Panc1 (cell line): Measurements from ENCODE around the gene SLC14A1. TPM values are rescaled to one million over a fixed set of nuclear protein-coding genes. Genes with fewer than 3 reads are reported as not detected.

ENCODE experiments used
- ATAC-seq: fragments of 200-7000 bp; cut with Tn5 transposase; 2 replicates; pipeline ENCODE4 v1.9.1; 2020; ENCODE audit warnings: mild to moderate bottlenecking, moderate library complexity
- BruUV-seq: library from RNA; stranded (reverse); fragments of 400-500 nt; replicated peaks from 2 replicates; lab custom pipeline; 2021; lab: Mats Ljungman, UMichigan
- CTCF ChIA-PET: fragments of 300-600 bp; sonication (Branson Sonifier 250); formaldehyde crosslinking; loops from one replicate; lab custom pipeline; 2022; ENCODE audit warnings: antibody characterized with exemption; lab: Charles Lee
- POLR2A ChIA-PET: fragments of 300-600 bp; sonication (Branson Sonifier 250); formaldehyde crosslinking; loops from one replicate; lab custom pipeline; 2022; ENCODE audit warnings: antibody characterized with exemption; lab: Charles Lee
- DNase-seq: peaks from one replicate; pipeline ENCODE4 v3.0.0-alpha.2; 2010; ENCODE audit warnings: low read depth, low spot score
- H3K27ac ChIP-seq: 2 replicates; pipeline ENCODE4 v1.5.1; 2011; ENCODE audit warnings: mild to moderate bottlenecking, low read length, inconsistent platforms
- H3K27me3 ChIP-seq: fragments of 200-500 bp; sonication (Bioruptor generic); 2 replicates; pipeline ENCODE4 v1.6.0; 2014; ENCODE audit warnings: low read length, inconsistent platforms; ENCODE audit not compliant: control insufficient read depth, insufficient read depth
- H3K36me3 ChIP-seq: fragments of 200-500 bp; sonication (Bioruptor generic); 2 replicates; pipeline ENCODE4 v1.5.1; 2014; ENCODE audit warnings: inconsistent platforms, mild to moderate bottlenecking, low read length, moderate library complexity; ENCODE audit not compliant: control insufficient read depth, insufficient read depth
- H3K4me1 ChIP-seq: 2 replicates; pipeline ENCODE4 v1.5.1; 2011; ENCODE audit warnings: inconsistent platforms, mild to moderate bottlenecking, low read length, moderate library complexity; ENCODE audit not compliant: control insufficient read depth, insufficient read depth
- H3K4me3 ChIP-seq, 2 experiments: 2 replicates each; pipeline ENCODE4 v1.5.1; 2011 to 2012; ENCODE audit warnings: low read depth in 2 of 2, low read length in 2 of 2, mild to moderate bottlenecking in 2 of 2, inconsistent platforms in 1 of 2, moderate library complexity in 1 of 2
- H3K9me3 ChIP-seq: fragments of 200-500 bp; sonication (Bioruptor generic); 2 replicates; pipeline ENCODE4 v1.5.1; 2014; ENCODE audit warnings: low read depth, mild to moderate bottlenecking, inconsistent platforms, low read length, moderate library complexity; ENCODE audit not compliant: control insufficient read depth, insufficient read depth
- CTCF ChIP-seq: fragments of 450-650 bp; IDR thresholded peaks from 2 replicates; pipeline ENCODE4 v1.5.1; 2017; ENCODE audit warnings: mild to moderate bottlenecking
- POLR2AphosphoS5 ChIP-seq: IDR thresholded peaks from 2 replicates; pipeline ENCODE4 v1.6.1; 2012; ENCODE audit warnings: mild to moderate bottlenecking, low read depth, low read length, moderate library complexity
- REST ChIP-seq, 2 experiments: IDR thresholded peaks; 2 replicates each; pipeline ENCODE4 v1.6.1; 2011 to 2012; ENCODE audit warnings: low read depth in 2 of 2, control low read depth in 1 of 2, low read length in 1 of 2, mild to moderate bottlenecking in 1 of 2, moderate library complexity in 1 of 2; ENCODE audit not compliant: insufficient read depth in 1 of 2
- SIN3A ChIP-seq: IDR thresholded peaks from 2 replicates; pipeline ENCODE4 v1.6.1; 2012; ENCODE audit warnings: low read depth, mild to moderate bottlenecking, low read length, moderate library complexity, borderline replicate concordance; ENCODE audit not compliant: insufficient read depth
- TCF7L2 ChIP-seq: IDR thresholded peaks from 2 replicates; pipeline ENCODE4 v1.6.1; 2011; ENCODE audit warnings: mild to moderate bottlenecking, low read depth, low read length, inconsistent platforms
- in situ Hi-C: cut with HindIII; loops from 2 replicates; pipeline ENCODE4 v1.10.0; 2016; ENCODE audit warnings: low sequenced_read_pairs, low pct_unique_long_range_greater_than_20kb
- intact Hi-C: fragments of 100-400 bp; cut with micrococcal nuclease; formaldehyde crosslinking; loops from one replicate; pipeline ENCODE4 v1.10.0; 2022; ENCODE audit not compliant: unreplicated experiment
- total RNA-seq: library from RNA; stranded (reverse); gene quantifications from one replicate; pipeline ENCODE4 v1.2.1, GENCODE V29; 2021; ENCODE audit not compliant: unreplicated experiment

Gene SLC14A1
- total RNA-seq, 1 experiment from 2014 or later: 1.2 TPM

GRCh38 chr18:45741056-45741455, 17.1 kb downstream of the SLC14A1 start:
- Histone ChIP-seq H3K4me3 (no peak overlapping the region), H3K9me3 (no peaks in the 10 kb centered on the region), H3K27ac (no peak overlapping the region), H3K36me3 (no peaks in the 10 kb centered on the region), H3K27me3 (no peaks in the 10 kb centered on the region), H3K4me1 (no peaks in the 10 kb centered on the region)
- DNase-seq: no peak
- intact Hi-C loops: no loop called here
- TF ChIP-seq REST (IDR thresholded peaks at IDR 0.05; ENCODE audit: insufficient read depth in 1 of 2, low read depth in 2 of 2, low read length in 1 of 2) (no peak), POLR2AphosphoS5 (no peak), SIN3A (no peak), TCF7L2 (no peak), CTCF (no peak)
- BruUV-seq: no TSS peak
- CTCF ChIA-PET: interaction anchor here (0.7 kb wide), 1 partner anchor 15 kb away, joined by 9 read pairs; no protein-coding TSS in a partner anchor
- no peak for ATAC-seq
- POLR2A ChIA-PET: no interaction called here
- in situ Hi-C loops: no loop called here

GRCh38 chr18:45745817-45746461, 22.0 kb downstream of the SLC14A1 start:
- TF ChIP-seq CTCF: no peak
- no peak for TF ChIP-seq TCF7L2
- CTCF ChIA-PET: no interaction called here
- intact Hi-C loops: no loop called here
- no TSS peak for BruUV-seq
- in situ Hi-C loops: no loop called here
- H3K27ac ChIP-seq: no peak overlapping the region
- DNase-seq (no peak), ATAC-seq (no peak)
- H3K4me1 ChIP-seq: no peaks in the 10 kb centered on the region
- no peaks in the 10 kb centered on the region for H3K27me3 ChIP-seq
- no peak overlapping the region for H3K4me3 ChIP-seq
- H3K36me3 ChIP-seq: no peaks in the 10 kb centered on the region
- no peaks in the 10 kb centered on the region for H3K9me3 ChIP-seq
- POLR2A ChIA-PET: no interaction called here
